Activated CD4-positive, alpha-beta T cell treated with anti-CD3 and anti-CD28 coated beads for 36 hours (primary cell): ENCODE results near the gene UBE2L6. TPM values are rescaled to one million over a fixed set of nuclear protein-coding genes. Genes with fewer than 3 reads are reported as not detected.

Source experiments
- ATAC-seq: fragments of 200-7000 bp; cut with Tn5 transposase; one replicate; pipeline ENCODE4 v1.10.0; 2021; ENCODE audit warnings: mild to moderate bottlenecking, moderate library complexity
- CTCF ChIA-PET: fragments of 350-600 bp; sonication (Branson Sonifier 250); formaldehyde crosslinking; loops from one replicate; lab custom pipeline; 2021; ENCODE audit warnings: antibody characterized with exemption; lab: Charles Lee
- POLR2A ChIA-PET: fragments of 350-600 bp; sonication (Branson Sonifier 250); formaldehyde crosslinking; loops from one replicate; lab custom pipeline; 2021; ENCODE audit warnings: antibody characterized with exemption, inconsistent platforms; lab: Charles Lee
- DNase-seq: peaks from one replicate; pipeline ENCODE4 v3.0.0-alpha.2; 2020
- H3K27ac Mint-ChIP-seq: one replicate; pipeline ENCODE4 v1.8.0; 2021; ENCODE audit warnings: mixed read lengths
- H3K27me3 Mint-ChIP-seq: one replicate; pipeline ENCODE4 v1.8.0; 2021; ENCODE audit warnings: mixed read lengths
- H3K36me3 Mint-ChIP-seq: one replicate; pipeline ENCODE4 v1.8.0; 2021; ENCODE audit warnings: low read depth, mixed read lengths
- H3K4me1 Mint-ChIP-seq: one replicate; pipeline ENCODE4 v1.8.0; 2021; ENCODE audit warnings: mixed read lengths
- H3K4me3 Mint-ChIP-seq: one replicate; pipeline ENCODE4 v1.8.0; 2021; ENCODE audit warnings: mild to moderate bottlenecking, moderate library complexity, mixed read lengths
- H3K9me3 Mint-ChIP-seq: one replicate; pipeline ENCODE4 v1.8.0; 2021; ENCODE audit warnings: low read depth, mixed read lengths
- intact Hi-C, 2 experiments: fragments of 100-400 bp; cut with DNase I in 1 of 2; cut with micrococcal nuclease in 1 of 2; formaldehyde crosslinking; loops; one replicate each; pipeline versions ENCODE4 v1.14.2 to v1.15.1; 2022 to 2024; cut with DNase I, micrococcal nuclease
- total RNA-seq, 2 experiments: library from RNA; stranded (reverse); gene quantifications; one replicate each; pipeline ENCODE4 v1.2.3, GENCODE V29; 2021

UBE2L6 gene
- total RNA-seq, 2 experiments from 2014 or later = 179 to 252 TPM

DNA sequence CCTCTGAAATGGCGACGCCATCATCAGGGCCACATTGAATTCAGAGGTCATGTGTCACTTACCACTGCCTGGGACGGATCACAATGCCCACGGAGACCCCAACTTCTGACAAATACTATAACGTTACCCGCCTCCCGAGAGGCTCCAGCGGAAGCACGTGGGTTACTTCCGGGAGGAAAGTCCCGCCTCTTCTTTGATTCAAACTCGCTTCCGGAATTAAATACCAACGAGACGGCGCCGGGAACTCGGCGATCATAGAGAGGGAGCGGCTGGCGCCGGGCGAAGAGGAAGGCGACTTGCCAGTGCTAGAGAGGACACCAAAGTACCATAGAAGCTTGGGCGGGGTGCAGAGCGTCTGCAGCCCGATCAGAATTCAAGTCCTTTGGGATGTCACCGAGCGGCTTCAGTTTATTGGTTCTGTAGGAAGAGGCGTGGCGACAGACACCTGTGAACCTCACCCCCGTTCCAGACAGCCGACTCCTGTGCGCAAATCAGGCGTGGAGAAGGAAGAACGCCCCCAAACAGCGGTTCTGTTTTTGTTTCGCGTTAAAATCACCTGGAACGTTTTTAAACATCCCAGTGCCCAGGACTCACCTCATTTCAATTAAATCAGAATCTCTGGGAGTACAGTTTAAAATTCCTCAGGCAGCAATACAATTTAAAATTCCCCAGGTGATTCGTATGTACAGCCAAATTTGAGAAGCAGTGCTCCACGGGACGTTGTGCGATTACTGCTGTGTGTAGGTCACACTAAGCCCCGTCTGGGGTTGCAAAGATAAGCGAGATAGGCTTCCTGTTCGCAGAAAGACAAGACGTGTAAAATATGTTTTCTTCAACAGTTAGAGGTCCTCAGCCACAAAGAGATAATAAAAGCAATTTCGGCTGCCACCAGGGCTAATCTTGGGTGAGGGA is 36.6 kb downstream of the UBE2L6 start, which contains the start of gene TIMM10:
Gene TIMM10, minus strand, starts transcription at position 159 of the 912 bp plus-strand sequence. CDS start 565 bp downstream, outside the sequence.
- H3K9me3 Mint-ChIP-seq = no peaks in the 10 kb centered on the region
- no peaks in the 10 kb centered on the region for H3K27me3 Mint-ChIP-seq
- peak within 1 kb of the TSS; percentile 87 for H3K27ac Mint-ChIP-seq
- intact Hi-C loops = loop anchor here (1.0 to 2.0 kb wide), 10 partner anchors 16 to 1048 kb away; partner anchors contain the start of genes CLP1 (in 2 of the 2), MED19 (in 2 of the 2), TMX2 (in 2 of the 2) and RTN4RL2 (in 1 of the 2)
- peaks cover 29% of the 10 kb centered on the region for H3K36me3 Mint-ChIP-seq
- ATAC-seq (peak; percentile 95), DNase-seq (peak; percentile 97)
- ChIA-PET CTCF (interaction anchor here (0.5 to 10.3 kb wide), 12 partner anchors 15 to 184 kb away, joined by 3 to 262 read pairs (median 6); partner anchors contain the start of genes SLC43A1 and UBE2L6), POLR2A (no interaction called here)
- peak within 1 kb of the TSS; percentile 81 for H3K4me3 Mint-ChIP-seq
- H3K4me1 Mint-ChIP-seq = peaks cover 37% of the 10 kb centered on the region

DNA sequence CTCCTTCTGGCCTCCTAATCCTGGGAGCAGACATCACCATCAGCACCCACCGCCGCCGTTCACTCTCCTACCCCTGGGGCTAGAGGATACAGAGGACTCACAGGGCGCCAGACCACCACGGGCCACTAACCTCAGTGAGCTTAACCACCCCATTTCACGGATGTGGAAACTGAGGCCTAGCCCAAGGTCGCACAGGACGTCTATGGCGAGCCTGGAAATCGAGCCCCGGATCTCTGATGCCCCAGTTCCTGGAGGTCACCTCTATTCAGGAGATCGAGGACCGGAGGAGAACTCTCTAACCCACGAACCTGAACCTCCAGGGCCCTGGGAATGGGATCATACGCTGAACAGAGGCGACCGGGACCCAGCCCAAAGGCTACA is 37.3 kb downstream of the UBE2L6 start:
- peak; percentile 34 for DNase-seq
- ATAC-seq = no peak
- intact Hi-C loops = loop anchor here (1.0 to 2.0 kb wide), 10 partner anchors 15 to 1049 kb away; partner anchors contain the start of genes CLP1 (in 2 of the 2), MED19 (in 2 of the 2), TMX2 (in 2 of the 2) and RTN4RL2 (in 1 of the 2)
- Mint-ChIP-seq H3K4me3 (peak overlapping the region; percentile 81), H3K36me3 (peaks cover 30% of the 10 kb centered on the region), H3K27me3 (no peaks in the 10 kb centered on the region), H3K9me3 (no peaks in the 10 kb centered on the region), H3K27ac (peak overlapping the region; percentile 87), H3K4me1 (peaks cover 37% of the 10 kb centered on the region)
- ChIA-PET CTCF (interaction anchor here (0.6 to 10.3 kb wide), 11 partner anchors 14 to 184 kb away, joined by 3 to 262 read pairs (median 8); partner anchors contain the start of genes SLC43A1 and UBE2L6), POLR2A (no interaction called here)

DNA sequence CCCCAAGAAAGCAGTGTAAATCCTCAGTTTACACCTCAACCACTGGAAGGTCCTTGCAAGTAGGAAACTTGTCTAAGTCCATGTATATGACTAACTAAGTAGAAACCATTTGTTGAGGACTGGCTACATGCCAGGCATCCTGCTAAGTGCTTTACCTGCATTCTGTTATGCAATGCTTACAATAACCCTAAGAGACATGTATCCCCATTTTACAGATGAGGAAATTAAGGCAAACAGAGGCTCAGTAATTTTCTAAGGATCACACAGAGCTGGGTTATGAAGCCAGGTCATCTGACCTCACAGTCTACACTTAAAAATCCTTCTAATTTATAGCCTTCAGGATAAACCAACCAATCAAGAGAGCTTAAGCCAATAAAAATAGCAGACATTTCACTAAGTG is 38.5 kb downstream of the UBE2L6 start:
- Mint-ChIP-seq H3K27ac (peak overlapping the region; percentile 60), H3K4me3 (peak overlapping the region; percentile 29), H3K9me3 (no peaks in the 10 kb centered on the region), H3K4me1 (peaks cover 37% of the 10 kb centered on the region), H3K27me3 (no peaks in the 10 kb centered on the region), H3K36me3 (peaks cover 34% of the 10 kb centered on the region)
- POLR2A ChIA-PET = no interaction called here
- ATAC-seq (no peak), DNase-seq (no peak)
- CTCF ChIA-PET = interaction anchor here (1.0 to 10.3 kb wide), 11 partner anchors 13 to 183 kb away, joined by 3 to 262 read pairs (median 13); partner anchors contain the start of genes SLC43A1 and UBE2L6
- intact Hi-C loops = no loop called here

DNA sequence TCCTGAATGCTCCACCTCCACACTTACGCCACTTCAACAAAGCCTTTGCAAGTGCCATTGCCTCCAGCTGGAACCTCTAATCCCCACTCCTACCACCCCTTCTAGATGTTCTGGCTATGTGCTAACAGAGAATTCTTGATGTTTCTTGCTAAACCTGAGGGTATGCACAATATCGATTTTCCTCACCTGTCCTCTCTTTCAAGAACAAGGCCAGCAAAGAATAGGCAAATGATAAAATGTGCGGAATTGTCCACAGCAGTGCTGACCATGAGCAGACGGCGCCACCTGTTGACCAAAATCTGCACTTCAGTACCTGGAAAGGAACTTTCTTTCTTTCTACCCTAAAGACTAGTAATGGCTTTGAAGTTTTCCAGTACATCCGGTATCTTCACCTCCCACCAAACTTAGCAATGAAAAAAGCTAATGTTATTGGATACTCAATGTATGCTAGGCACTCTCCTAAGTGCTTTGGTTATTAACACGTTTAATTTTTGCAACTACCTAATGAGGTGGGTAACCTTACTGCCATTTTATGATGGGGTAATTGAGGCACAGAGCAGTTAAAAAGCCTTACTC is 40.3 kb downstream of the UBE2L6 start:
- H3K9me3 Mint-ChIP-seq = no peaks in the 10 kb centered on the region
- H3K27me3 Mint-ChIP-seq = no peaks in the 10 kb centered on the region
- H3K4me3 Mint-ChIP-seq = no peak overlapping the region
- intact Hi-C loops = loop anchor here (1.0 kb wide), 4 partner anchors 13 to 182 kb away; no protein-coding TSS in a partner anchor
- peaks cover 30% of the 10 kb centered on the region for H3K36me3 Mint-ChIP-seq
- DNase-seq (peak; percentile 87), ATAC-seq (peak; percentile 12)
- CTCF ChIA-PET = interaction anchor here (0.6 to 10.3 kb wide), 41 partner anchors 9 to 273 kb away, joined by 3 to 262 read pairs (median 4); partner anchors contain the start of genes RTN4RL2 and SLC43A1
- POLR2A ChIA-PET = interaction anchor here (0.6 to 1.2 kb wide), 3 partner anchors 34 to 185 kb away, joined by 3 to 4 read pairs (median 3); partner anchors contain the start of gene TMX2
- peaks cover 37% of the 10 kb centered on the region for H3K4me1 Mint-ChIP-seq
- H3K27ac Mint-ChIP-seq = peak overlapping the region; percentile 80

DNA sequence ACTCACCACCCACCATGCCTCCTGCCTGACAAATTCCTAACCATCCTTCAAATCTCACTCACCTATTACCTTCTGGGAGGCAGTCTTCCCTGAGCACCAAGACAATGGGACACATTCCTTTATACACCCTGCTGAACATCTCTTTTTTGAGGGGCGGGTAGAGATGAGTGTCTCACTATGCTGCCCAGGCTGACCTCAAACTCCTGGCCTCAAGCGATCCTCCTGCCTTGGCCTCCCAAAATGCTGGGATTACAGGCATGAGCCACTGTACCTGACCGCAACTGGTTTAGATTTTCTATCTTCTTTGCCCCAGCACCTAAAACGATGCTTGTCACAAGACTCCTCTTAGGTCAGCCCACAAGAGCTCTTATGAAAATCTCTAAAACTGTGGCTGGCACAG is 44.1 kb downstream of the UBE2L6 start:
- DNase-seq (no peak), ATAC-seq (no peak)
- Mint-ChIP-seq H3K36me3 (peaks cover 16% of the 10 kb centered on the region), H3K27me3 (no peaks in the 10 kb centered on the region), H3K4me3 (no peak overlapping the region), H3K4me1 (peaks cover 14% of the 10 kb centered on the region), H3K9me3 (no peaks in the 10 kb centered on the region), H3K27ac (no peak overlapping the region)
- POLR2A ChIA-PET = no interaction called here
- intact Hi-C loops = no loop called here
- CTCF ChIA-PET = interaction anchor here (8.1 to 10.3 kb wide), 2 partner anchors 30 to 66 kb away, joined by 74 to 262 read pairs; no protein-coding TSS in a partner anchor

DNA sequence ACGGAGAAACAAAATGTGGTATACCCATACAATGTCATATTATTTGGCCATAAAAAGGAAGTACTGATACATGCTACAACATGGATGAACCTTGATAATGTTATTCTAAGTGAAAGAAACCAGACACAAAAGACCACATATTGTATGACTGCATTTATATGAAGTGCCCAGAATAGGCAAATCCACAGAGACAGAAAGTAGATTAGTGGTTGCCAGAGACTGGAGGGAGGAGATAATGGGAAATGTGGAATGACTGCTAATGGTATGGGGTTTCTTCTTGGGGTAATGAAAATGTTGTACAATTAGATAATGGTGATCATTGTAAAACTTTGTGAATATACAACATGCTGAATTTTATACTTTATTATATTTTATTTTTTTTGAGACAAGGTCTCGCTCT is 46.4 kb downstream of the UBE2L6 start:
- ATAC-seq = no peak

DNA sequence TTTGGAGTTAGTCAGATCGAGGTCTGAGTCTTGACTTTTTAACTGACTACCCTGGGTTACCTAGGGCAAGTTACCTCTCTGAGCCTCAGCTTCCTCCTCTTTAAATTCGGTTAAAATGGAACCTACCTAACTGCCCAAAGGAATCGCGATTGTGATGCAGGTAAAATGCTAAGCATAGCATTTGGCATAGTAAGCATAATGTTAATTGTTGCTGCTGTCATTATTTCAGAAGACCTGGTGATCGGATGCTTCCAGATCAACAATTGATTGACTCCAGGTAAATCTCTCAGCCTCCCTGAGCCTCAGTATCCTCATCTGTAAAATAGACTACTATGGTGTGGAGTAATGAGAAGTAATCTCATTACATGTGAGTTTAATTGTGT is 51.4 kb downstream of the UBE2L6 start:
- Mint-ChIP-seq H3K27ac (peak overlapping the region; percentile 79), H3K4me1 (peaks cover 31% of the 10 kb centered on the region), H3K36me3 (peaks cover 2% of the 10 kb centered on the region), H3K9me3 (no peaks in the 10 kb centered on the region), H3K4me3 (peak overlapping the region; percentile 91), H3K27me3 (no peaks in the 10 kb centered on the region)
- POLR2A ChIA-PET = interaction anchor here (1.0 kb wide), 1 partner anchor 23 kb away, joined by 3 read pairs; no protein-coding TSS in a partner anchor
- intact Hi-C loops = loop anchor here in 1 of 2 experiments (5.0 kb wide), 1 partner anchor 89 kb away; the partner anchor contains the start of gene SLC43A3
- ATAC-seq (no peak), DNase-seq (no peak)
- CTCF ChIA-PET = interaction anchor here (1.2 to 9.0 kb wide), 12 partner anchors 11 to 129 kb away, joined by 3 to 112 read pairs (median 6); partner anchors contain the start of genes RTN4RL2, TIMM10 and UBE2L6

More for the DNA sequence above, 46.4 kb downstream of the UBE2L6 start:
- CTCF ChIA-PET = interaction anchor here (1.1 to 9.0 kb wide), 4 partner anchors 21 to 123 kb away, joined by 3 to 112 read pairs (median 5); no protein-coding TSS in a partner anchor
- Mint-ChIP-seq H3K4me3 (no peak overlapping the region), H3K9me3 (no peaks in the 10 kb centered on the region), H3K4me1 (peaks cover 2% of the 10 kb centered on the region), H3K36me3 (peaks cover 4% of the 10 kb centered on the region), H3K27ac (no peak overlapping the region), H3K27me3 (no peaks in the 10 kb centered on the region)
- POLR2A ChIA-PET = no interaction called here
- intact Hi-C loops = no loop called here
- DNase-seq = no peak

DNA sequence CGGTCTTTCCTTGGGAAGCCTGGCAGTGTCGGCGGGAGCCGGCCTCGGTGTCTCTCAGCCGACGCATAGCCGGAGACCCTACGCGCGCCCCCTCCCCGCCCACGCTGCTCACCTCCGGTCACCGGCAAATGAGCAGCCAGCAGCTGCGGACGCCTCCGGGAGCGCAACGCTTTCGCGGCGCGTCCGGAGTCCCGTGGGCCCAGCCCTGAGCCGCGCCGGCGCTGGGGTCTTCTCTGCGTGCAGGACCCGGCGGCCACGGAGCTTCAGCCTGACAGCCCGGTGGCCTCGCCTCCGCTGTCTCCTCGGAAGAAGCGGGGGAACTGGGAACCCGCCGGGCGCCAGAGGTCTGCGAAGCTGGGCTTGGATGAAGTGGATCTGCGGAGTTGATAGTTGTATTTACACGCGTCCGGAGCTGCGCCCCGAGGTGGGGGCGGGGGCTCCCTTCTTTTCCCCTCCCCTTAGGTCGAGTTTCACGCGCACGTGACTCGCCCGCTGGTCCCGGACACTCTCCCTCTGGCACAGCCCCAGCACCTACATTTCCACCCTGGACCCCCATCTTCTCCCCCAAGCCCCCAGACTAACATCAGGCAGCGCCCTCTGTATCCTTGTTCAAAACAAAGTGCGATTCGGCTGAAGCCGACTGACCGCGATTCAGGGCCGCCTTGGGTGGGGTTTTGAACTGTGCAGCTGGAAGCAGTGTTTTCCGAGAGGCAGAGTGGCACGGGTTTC is 52.0 kb downstream of the UBE2L6 start, which contains the start of gene SLC43A1:
Gene SLC43A1, minus strand, starts transcription at position 371 of the 729 bp plus-strand sequence. CDS start 1,591 bp downstream, outside the sequence.
- DNase-seq (peak; percentile 62), ATAC-seq (peak; percentile 46)
- intact Hi-C loops = loop anchor here (1.0 to 5.0 kb wide), 4 partner anchors 15 to 88 kb away; partner anchors contain the start of genes SLC43A3 (in 1 of the 2) and TIMM10 (in 1 of the 2)
- ChIA-PET CTCF (interaction anchor here (1.0 to 9.0 kb wide), 12 partner anchors 9 to 129 kb away, joined by 3 to 112 read pairs (median 8); partner anchors contain the start of genes RTN4RL2, TIMM10 and UBE2L6), POLR2A (interaction anchor here (1.0 kb wide), 1 partner anchor 22 kb away, joined by 3 read pairs; no protein-coding TSS in a partner anchor)
- no peaks in the 10 kb centered on the region for H3K27me3 Mint-ChIP-seq
- H3K4me3 Mint-ChIP-seq = peak within 1 kb of the TSS; percentile 91
- peak within 1 kb of the TSS; percentile 91 for H3K27ac Mint-ChIP-seq
- peaks cover 2% of the 10 kb centered on the region for H3K36me3 Mint-ChIP-seq
- H3K4me1 Mint-ChIP-seq = peaks cover 31% of the 10 kb centered on the region
- H3K9me3 Mint-ChIP-seq = no peaks in the 10 kb centered on the region

DNA sequence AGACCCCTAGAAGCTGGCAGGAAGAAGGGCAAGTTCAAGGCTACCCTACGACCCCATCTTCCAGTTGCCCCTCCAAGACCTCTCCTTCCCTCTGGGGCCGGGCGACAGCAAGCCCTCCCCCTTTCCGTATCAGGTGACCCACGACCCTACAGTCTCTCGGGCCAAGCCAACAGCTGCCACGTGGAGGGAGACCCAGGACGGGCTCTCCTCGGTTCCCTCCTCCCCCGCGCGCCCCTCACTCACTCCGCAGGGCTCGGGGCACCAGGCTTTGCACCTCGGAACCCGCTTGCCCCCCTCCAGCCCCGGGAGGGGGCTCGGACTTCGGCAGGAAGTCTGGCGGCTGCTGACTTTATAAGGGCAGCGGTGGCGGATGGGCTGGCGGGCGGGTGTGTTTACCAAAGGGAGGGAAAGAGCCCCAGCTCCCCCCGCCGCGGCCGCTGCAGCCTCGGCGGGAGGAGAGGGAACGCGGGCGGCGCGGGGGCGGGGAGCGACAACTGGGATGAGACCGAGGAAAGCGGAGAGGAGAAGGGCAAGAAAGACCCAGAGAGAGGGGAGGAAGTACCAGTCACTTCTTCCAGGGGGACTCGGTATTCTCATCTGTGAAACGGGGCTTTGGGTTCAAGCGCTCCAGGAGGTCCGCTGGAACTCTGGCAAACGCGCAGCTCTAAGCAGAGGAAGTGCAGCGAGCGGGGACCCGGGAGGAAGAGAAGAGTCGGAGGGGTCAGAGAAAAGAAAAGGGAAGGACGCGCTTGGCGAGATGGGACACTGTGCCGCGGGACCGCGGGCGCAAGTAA is 52.7 kb downstream of the UBE2L6 start:
- Mint-ChIP-seq H3K4me1 (peaks cover 31% of the 10 kb centered on the region), H3K4me3 (peak overlapping the region; percentile 91), H3K27me3 (no peaks in the 10 kb centered on the region), H3K36me3 (peaks cover 2% of the 10 kb centered on the region), H3K27ac (peak overlapping the region; percentile 91), H3K9me3 (no peaks in the 10 kb centered on the region)
- peak; percentile 72 for DNase-seq
- ChIA-PET POLR2A (interaction anchor here (1.0 to 1.7 kb wide), 2 partner anchors 13 to 22 kb away, joined by 3 to 4 read pairs; no protein-coding TSS in a partner anchor), CTCF (interaction anchor here (0.7 to 9.0 kb wide), 10 partner anchors 8 to 130 kb away, joined by 3 to 112 read pairs (median 9); partner anchors contain the start of genes RTN4RL2 and TIMM10)
- ATAC-seq = peak; percentile 53
- intact Hi-C loops = loop anchor here (1.0 to 5.0 kb wide), 6 partner anchors 13 to 87 kb away; partner anchors contain the start of genes SLC43A3 (in 1 of the 2) and TIMM10 (in 1 of the 2)
